Tibial nerve (tissue), 4 donors: ENCODE results near the gene MAGI1. TPM values are rescaled to one million over a fixed set of nuclear protein-coding genes. Genes with fewer than 3 reads are reported as not detected.
"Not testable (repeated sequence)": the region's sequence is repeated elsewhere in the genome, so short reads cannot be mapped to it uniquely, and the experiment has no call there.

Experiments used
- DNase-seq, 2 donors: peaks; one replicate each; pipeline ENCODE4 v3.0.0-alpha.2; 2019; ENCODE audit warnings: low spot score in 2 of 2
- H3K27ac ChIP-seq, 4 donors: fragments of 200-600 bp; sonication (generic) in 3 of 4; one replicate each; pipeline ENCODE4 v1.5.1; 2017 to 2019; ENCODE audit warnings: mild to moderate bottlenecking in 1 of 4
- H3K27me3 ChIP-seq, 2 donors: fragments of 200-600 bp; sonication (generic) in 1 of 2; one replicate each; pipeline versions ENCODE4 v1.5.1 to v1.6.0; 2017 to 2019
- H3K36me3 ChIP-seq, 3 donors: fragments of 200-600 bp; sonication (generic); one replicate each; pipeline ENCODE4 v1.5.1; 2018 to 2019
- H3K4me1 ChIP-seq, 4 donors: fragments of 200-600 bp; sonication (generic) in 3 of 4; one replicate each; pipeline ENCODE4 v1.5.1; 2017 to 2019
- H3K4me3 ChIP-seq, 4 donors: fragments of 200-600 bp; sonication (generic) in 3 of 4; one replicate each; pipeline ENCODE4 v1.5.1; 2017 to 2019; ENCODE audit warnings: mild to moderate bottlenecking in 1 of 4, moderate library complexity in 1 of 4
- H3K9me3 ChIP-seq, 4 donors: fragments of 200-600 bp; sonication (generic) in 3 of 4; one replicate each; pipeline ENCODE4 v1.5.1; 2017 to 2019
- CTCF ChIP-seq, 5 experiments: fragments of 200-600 bp in 3 of 5; fragments of 450-650 bp in 2 of 5; sonication (generic) in 3 of 5; IDR thresholded peaks; one replicate each; pipeline ENCODE4 v1.5.1; 2016 to 2019; ENCODE audit warnings: antibody characterized with exemption in 5 of 5, mild to moderate bottlenecking in 3 of 5, moderate library complexity in 2 of 5
- EP300 ChIP-seq, 2 donors: sonication (generic); formaldehyde crosslinking; IDR thresholded peaks; one replicate each; pipeline ENCODE4 v1.6.1; 2017; ENCODE audit warnings: antibody characterized with exemption in 2 of 2, mild to moderate bottlenecking in 1 of 2
- POLR2A ChIP-seq, 2 donors: fragments of 450-650 bp; IDR thresholded peaks; one replicate each; pipeline ENCODE4 v1.6.1; 2017; ENCODE audit warnings: antibody characterized with exemption in 2 of 2, mild to moderate bottlenecking in 2 of 2, moderate library complexity in 2 of 2
- WGBS, 2 donors: methylation state at CpG; one replicate each; pipeline ENCODE4 v1.1.5; 2018; 5-methylcytosine and 5-hydroxymethylcytosine counted together
- total RNA-seq, 4 donors: library from RNA; depleted of rRNA; stranded (reverse); fragments of >200 nt; gene quantifications; one replicate each; pipeline ENCODE4 v1.1.0, GENCODE V29; 2016

Gene MAGI1
- total RNA-seq, 4 donors from 2014 or later, result 30.6 to 52.8 (median 36.1) TPM

- Histone ChIP-seq H3K4me3 (no peak overlapping the region), H3K27ac (no peak overlapping the region), H3K4me1 (peaks cover 0 to 21% (median 2%) of the 10 kb centered on the region in 4 donors), H3K27me3 (no peaks in the 10 kb centered on the region), H3K36me3 (no peaks in the 10 kb centered on the region), H3K9me3 (no peaks in the 10 kb centered on the region)
- TF ChIP-seq CTCF (IDR thresholded peaks at IDR 0.05), result no peak
- no peak for TF ChIP-seq POLR2A (IDR thresholded peaks at IDR 0.05)
- no peak for TF ChIP-seq EP300 (IDR thresholded peaks at IDR 0.05)
- DNase-seq, result no peak
- 51 to 71% methylated on average over 3 of the region's 3 CpGs for WGBS, 2 donors
Observed at GRCh38 chr3:66033241-66034138, 5.2 kb downstream of the MAGI1 start.

GRCh38 chr3:66031102-66031698 is 7.5 kb downstream of the MAGI1 start:
- no peaks in the 10 kb centered on the region for H3K36me3 ChIP-seq
- H3K27me3 ChIP-seq, result no peaks in the 10 kb centered on the region
- 82 to 83% methylated on average over 6 of the region's 6 CpGs for WGBS, 2 donors
- TF ChIP-seq EP300 (IDR thresholded peaks at IDR 0.05), result no peak
- no peak overlapping the region for H3K27ac ChIP-seq
- peaks cover 0 to 4% (median 0%) of the 10 kb centered on the region in 4 donors for H3K4me1 ChIP-seq
- no peak overlapping the region for H3K4me3 ChIP-seq
- no peak for DNase-seq
- no peaks in the 10 kb centered on the region for H3K9me3 ChIP-seq

- no peak overlapping the region for H3K27ac ChIP-seq
- no peak for DNase-seq
- no peaks in the 10 kb centered on the region for H3K36me3 ChIP-seq
- H3K27me3 ChIP-seq, result no peaks in the 10 kb centered on the region
- H3K9me3 ChIP-seq, result no peaks in the 10 kb centered on the region
- no peaks in the 10 kb centered on the region for H3K4me1 ChIP-seq
- TF ChIP-seq CTCF (IDR thresholded peaks at IDR 0.05) (no peak), POLR2A (IDR thresholded peaks at IDR 0.05) (no peak), EP300 (IDR thresholded peaks at IDR 0.05) (no peak)
- no peak overlapping the region for H3K4me3 ChIP-seq
Observed at GRCh38 chr3:66029443-66029842, 9.3 kb downstream of the MAGI1 start.

GRCh38 chr3:66029014-66029413 is 9.7 kb downstream of the MAGI1 start:
- H3K9me3 ChIP-seq, result no peaks in the 10 kb centered on the region
- no peak for DNase-seq
- no peak overlapping the region for H3K27ac ChIP-seq
- WGBS, 2 donors, result 72 to 74% methylated on average over 5 of the region's 5 CpGs
- no peaks in the 10 kb centered on the region for H3K27me3 ChIP-seq
- H3K36me3 ChIP-seq, result no peaks in the 10 kb centered on the region
- H3K4me1 ChIP-seq, result no peaks in the 10 kb centered on the region
- TF ChIP-seq POLR2A (IDR thresholded peaks at IDR 0.05) (no peak), CTCF (IDR thresholded peaks at IDR 0.05) (no peak), EP300 (IDR thresholded peaks at IDR 0.05) (no peak)
- H3K4me3 ChIP-seq, result no peak overlapping the region

- WGBS, 2 donors, result 76 to 79% methylated on average over 12 of the region's 12 CpGs
- no peaks in the 10 kb centered on the region for H3K4me1 ChIP-seq
- H3K36me3 ChIP-seq, result no peaks in the 10 kb centered on the region
- no peak overlapping the region for H3K27ac ChIP-seq
- TF ChIP-seq POLR2A (IDR thresholded peaks at IDR 0.05) (no peak), EP300 (IDR thresholded peaks at IDR 0.05) (no peak), CTCF (IDR thresholded peaks at IDR 0.05) (no peak)
- no peak for DNase-seq
- no peaks in the 10 kb centered on the region for H3K27me3 ChIP-seq
- H3K4me3 ChIP-seq, result no peak overlapping the region
- no peaks in the 10 kb centered on the region for H3K9me3 ChIP-seq
Observed at GRCh38 chr3:66028457-66028856, 10.3 kb downstream of the MAGI1 start.

GRCh38 chr3:66027099-66027498 is 11.6 kb downstream of the MAGI1 start:
- not testable (repeated sequence) for H3K4me3 ChIP-seq, H3K27ac ChIP-seq, H3K27me3 ChIP-seq, H3K36me3 ChIP-seq, H3K4me1 ChIP-seq, DNase-seq, H3K9me3 ChIP-seq
- WGBS, 2 donors, result 96 to 97% methylated on average over 8 of the region's 8 CpGs
